Caco-2 (cell line): Measurements from ENCODE around the gene CEPT1. TPM values are rescaled to one million over a fixed set of nuclear protein-coding genes. Genes with fewer than 3 reads are reported as not detected.

ENCODE experiments used
- BruUV-seq: library from RNA; stranded (reverse); fragments of 400-500 nt; replicated peaks from 2 replicates; lab custom pipeline; 2021; lab: Mats Ljungman, UMichigan
- CTCF ChIA-PET: fragments of 300-600 bp; sonication (Branson Sonifier 250); formaldehyde crosslinking; loops from one replicate; lab custom pipeline; 2022; ENCODE audit warnings: antibody characterized with exemption; lab: Charles Lee
- POLR2A ChIA-PET: fragments of 300-600 bp; sonication (Branson Sonifier 250); formaldehyde crosslinking; loops from one replicate; lab custom pipeline; 2022; ENCODE audit warnings: antibody characterized with exemption; lab: Charles Lee
- DNase-seq, 2 experiments: peaks; one replicate each; pipeline versions ENCODE4 v3.0.0 to v3.0.0-alpha.2; 2020 to 2022
- H3K27me3 ChIP-seq: replicated peaks from 2 replicates; pipeline ENCODE4 v1.6.0; 2011; ENCODE audit warnings: low read length; ENCODE audit not compliant: control insufficient read depth, insufficient read depth
- H3K36me3 ChIP-seq: 2 replicates; pipeline ENCODE4 v1.5.1; 2011; ENCODE audit warnings: low read length; ENCODE audit not compliant: control insufficient read depth, insufficient read depth
- H3K4me1 ChIP-seq: fragments of 250-450 bp; sonication (Bioruptor Pico); 2 replicates; pipeline ENCODE4 v1.5.1; 2020; ENCODE audit warnings: mild to moderate bottlenecking
- H3K4me3 ChIP-seq: 2 replicates; pipeline ENCODE4 v1.5.1; 2011; ENCODE audit warnings: low read depth, mild to moderate bottlenecking, control low read depth, low read length
- H3K9me3 ChIP-seq: fragments of 250-450 bp; sonication (Bioruptor Pico); 2 replicates; pipeline ENCODE4 v1.5.1; 2020; ENCODE audit warnings: mild to moderate bottlenecking, moderate library complexity
- H3K27ac Mint-ChIP-seq: one replicate; pipeline ENCODE4 v1.8.0; 2022; ENCODE audit warnings: mixed read lengths; ENCODE audit not compliant: unreplicated experiment
- H3K27me3 Mint-ChIP-seq: one replicate; pipeline ENCODE4 v1.8.0; 2022; ENCODE audit warnings: mixed read lengths; ENCODE audit not compliant: insufficient read depth, unreplicated experiment
- H3K36me3 Mint-ChIP-seq: one replicate; pipeline ENCODE4 v1.8.0; 2022; ENCODE audit warnings: mild to moderate bottlenecking, mixed read lengths; ENCODE audit not compliant: insufficient read depth, unreplicated experiment
- H3K4me1 Mint-ChIP-seq: one replicate; pipeline ENCODE4 v1.8.0; 2022; ENCODE audit warnings: low read depth, mixed read lengths; ENCODE audit not compliant: unreplicated experiment
- H3K4me3 Mint-ChIP-seq: one replicate; pipeline ENCODE4 v1.8.0; 2022; ENCODE audit warnings: mild to moderate bottlenecking, moderate library complexity, mixed read lengths; ENCODE audit not compliant: unreplicated experiment
- H3K9me3 Mint-ChIP-seq: one replicate; pipeline ENCODE4 v1.8.0; 2022; ENCODE audit warnings: mixed read lengths; ENCODE audit not compliant: unreplicated experiment
- intact Hi-C: fragments of 100-400 bp; cut with micrococcal nuclease; formaldehyde crosslinking; loops from one replicate; pipeline ENCODE4 v1.10.0; 2022; ENCODE audit not compliant: unreplicated experiment
- total RNA-seq: library from RNA; stranded (reverse); gene quantifications from 2 replicates; pipeline ENCODE4 v1.2.3, GENCODE V29; 2022
- TF ChIP-seq, protein P1 (sequence below), 2 experiments: fragments of 200-600 bp in 1 of 2; IDR thresholded peaks; 1 replicate in 1 of 2; 2 replicates in 1 of 2; pipeline versions ENCODE4 v1.5.1 to v1.8.0; 2011 to 2022; ENCODE audit warnings: antibody characterized with exemption in 1 of 2, control low read depth in 1 of 2, inconsistent platforms in 1 of 2, low read depth in 1 of 2, low read length in 1 of 2, mild to moderate bottlenecking in 1 of 2, moderate library complexity in 1 of 2; ENCODE audit not compliant: insufficient read depth in 1 of 2, severe bottlenecking in 1 of 2, unreplicated experiment in 1 of 2

The CEPT1 gene
- total RNA-seq, 1 experiment from 2014 or later = 17.3 TPM

DNA sequence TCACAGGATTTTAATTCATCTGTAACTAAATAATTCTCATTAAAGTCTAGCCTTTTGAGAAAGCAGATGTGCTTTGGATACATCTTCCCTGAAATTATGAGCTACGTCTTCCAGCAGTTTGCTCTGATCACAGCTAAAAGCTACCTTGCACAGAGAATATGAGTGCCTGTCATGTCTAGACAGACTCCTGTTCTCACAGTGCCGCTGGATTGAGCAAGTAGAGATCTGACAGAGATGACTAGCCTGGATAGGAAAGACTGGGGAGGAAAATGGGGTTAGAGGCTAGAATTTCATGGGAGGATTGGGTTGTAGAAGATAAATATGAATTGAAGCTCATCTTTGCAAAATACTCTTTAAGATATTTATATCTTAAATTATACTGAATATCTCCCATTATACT, 24.1 kb downstream of the CEPT1 start:
- Histone ChIP-seq H3K36me3 (no peaks in the 10 kb centered on the region), H3K9me3 (no peaks in the 10 kb centered on the region), H3K27me3 (no peaks in the 10 kb centered on the region), H3K4me1 (peaks cover 10% of the 10 kb centered on the region), H3K4me3 (no peak overlapping the region)
- DNase-seq = no peak
- Mint-ChIP-seq H3K4me1 (peaks cover 7% of the 10 kb centered on the region), H3K9me3 (no peaks in the 10 kb centered on the region), H3K27ac (no peak overlapping the region), H3K36me3 (peaks cover 11% of the 10 kb centered on the region), H3K4me3 (no peak overlapping the region), H3K27me3 (no peaks in the 10 kb centered on the region)
- BruUV-seq = no TSS peak
- intact Hi-C loops = loop anchor here (5.0 kb wide), 1 partner anchor 38 kb away; the partner anchor contains the start of gene DENND2D
- TF ChIP-seq, protein P1, sequence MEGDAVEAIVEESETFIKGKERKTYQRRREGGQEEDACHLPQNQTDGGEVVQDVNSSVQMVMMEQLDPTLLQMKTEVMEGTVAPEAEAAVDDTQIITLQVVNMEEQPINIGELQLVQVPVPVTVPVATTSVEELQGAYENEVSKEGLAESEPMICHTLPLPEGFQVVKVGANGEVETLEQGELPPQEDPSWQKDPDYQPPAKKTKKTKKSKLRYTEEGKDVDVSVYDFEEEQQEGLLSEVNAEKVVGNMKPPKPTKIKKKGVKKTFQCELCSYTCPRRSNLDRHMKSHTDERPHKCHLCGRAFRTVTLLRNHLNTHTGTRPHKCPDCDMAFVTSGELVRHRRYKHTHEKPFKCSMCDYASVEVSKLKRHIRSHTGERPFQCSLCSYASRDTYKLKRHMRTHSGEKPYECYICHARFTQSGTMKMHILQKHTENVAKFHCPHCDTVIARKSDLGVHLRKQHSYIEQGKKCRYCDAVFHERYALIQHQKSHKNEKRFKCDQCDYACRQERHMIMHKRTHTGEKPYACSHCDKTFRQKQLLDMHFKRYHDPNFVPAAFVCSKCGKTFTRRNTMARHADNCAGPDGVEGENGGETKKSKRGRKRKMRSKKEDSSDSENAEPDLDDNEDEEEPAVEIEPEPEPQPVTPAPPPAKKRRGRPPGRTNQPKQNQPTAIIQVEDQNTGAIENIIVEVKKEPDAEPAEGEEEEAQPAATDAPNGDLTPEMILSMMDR (IDR thresholded peaks at IDR 0.05; ENCODE audit: insufficient read depth in 1 of 2, low read depth in 1 of 2, low read length in 1 of 2, severe bottlenecking in 1 of 2, unreplicated experiment in 1 of 2) = no peak
- ChIA-PET POLR2A (no interaction called here), CTCF (no interaction called here)

DNA sequence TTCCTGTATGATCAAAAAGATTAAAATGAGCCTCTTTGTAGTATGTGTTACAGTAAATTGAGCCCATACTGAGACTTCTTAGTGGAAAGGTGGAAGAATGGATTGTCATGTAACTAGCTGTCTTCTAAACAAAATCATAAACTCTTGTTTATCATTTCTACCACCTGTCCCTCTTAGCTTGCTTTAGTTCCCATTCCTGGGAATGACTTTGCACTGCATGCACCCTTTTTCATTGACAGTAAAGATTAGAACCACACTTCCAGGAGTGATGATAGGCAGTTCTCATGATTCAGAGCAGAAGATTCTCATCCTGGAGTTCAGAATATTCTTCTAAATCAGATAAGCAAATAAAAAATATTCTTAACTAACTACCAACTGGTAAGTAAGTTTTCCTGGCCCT, 32.4 kb downstream of the CEPT1 start:
- H3K9me3 ChIP-seq = no peaks in the 10 kb centered on the region
- POLR2A ChIA-PET = no interaction called here
- TF ChIP-seq, protein P1 (IDR thresholded peaks at IDR 0.05; ENCODE audit: insufficient read depth in 1 of 2, low read depth in 1 of 2, low read length in 1 of 2, severe bottlenecking in 1 of 2, unreplicated experiment in 1 of 2) = no peak
- Mint-ChIP-seq H3K4me3 (no peak overlapping the region), H3K9me3 (no peaks in the 10 kb centered on the region), H3K27me3 (no peaks in the 10 kb centered on the region), H3K36me3 (peaks cover 7% of the 10 kb centered on the region), H3K27ac (no peak overlapping the region), H3K4me1 (no peaks in the 10 kb centered on the region)
- H3K36me3 ChIP-seq = no peaks in the 10 kb centered on the region
- H3K4me3 ChIP-seq = no peak overlapping the region
- intact Hi-C loops = no loop called here
- DNase-seq = no peak
- no TSS peak for BruUV-seq
- no peaks in the 10 kb centered on the region for H3K4me1 ChIP-seq
- H3K27me3 ChIP-seq = no peaks in the 10 kb centered on the region
- CTCF ChIA-PET = no interaction called here

DNA sequence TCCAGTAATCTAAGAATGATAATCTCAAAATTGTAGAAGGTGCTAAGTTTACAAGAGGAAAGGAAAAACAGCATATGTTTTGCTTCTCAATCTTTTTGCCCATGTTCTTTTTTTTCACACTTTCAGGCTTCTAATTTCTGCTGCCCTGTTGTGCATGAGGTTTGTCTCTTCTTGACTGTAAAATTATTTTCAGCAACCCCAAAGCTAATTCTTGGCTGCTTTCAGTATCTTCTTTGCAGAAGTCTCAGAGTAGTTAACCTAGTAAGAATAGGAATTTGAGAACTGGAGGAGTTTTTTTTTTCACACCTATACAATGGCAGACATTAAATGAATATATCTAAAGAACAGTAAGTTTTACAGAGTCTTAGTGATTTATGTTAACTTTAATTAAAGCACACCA, 34.0 kb downstream of the CEPT1 start:
- ChIA-PET POLR2A (no interaction called here), CTCF (no interaction called here)
- H3K36me3 Mint-ChIP-seq = peaks cover 7% of the 10 kb centered on the region
- BruUV-seq = no TSS peak
- Histone ChIP-seq H3K36me3 (no peaks in the 10 kb centered on the region), H3K4me3 (no peak overlapping the region), H3K9me3 (no peaks in the 10 kb centered on the region), H3K27me3 (no peaks in the 10 kb centered on the region), H3K4me1 (no peaks in the 10 kb centered on the region)
- H3K9me3 Mint-ChIP-seq = no peaks in the 10 kb centered on the region
- TF ChIP-seq, protein P1 (IDR thresholded peaks at IDR 0.05; ENCODE audit: insufficient read depth in 1 of 2, low read depth in 1 of 2, low read length in 1 of 2, severe bottlenecking in 1 of 2, unreplicated experiment in 1 of 2) = no peak
- H3K27ac Mint-ChIP-seq = no peak overlapping the region
- H3K4me1 Mint-ChIP-seq = no peaks in the 10 kb centered on the region
- H3K27me3 Mint-ChIP-seq = no peaks in the 10 kb centered on the region
- no peak overlapping the region for H3K4me3 Mint-ChIP-seq
- intact Hi-C loops = no loop called here
- no peak for DNase-seq
